Fibroblast of pulmonary artery (primary cell): ENCODE results near the gene CD99.
"Not testable (repeated sequence)": the region's sequence is repeated elsewhere in the genome, so short reads cannot be mapped to it uniquely, and the experiment has no call there.

Experiments used
- DNase-seq: peaks from one replicate; pipeline ENCODE4 v3.0.0-alpha.2; 2010; ENCODE audit warnings: low read depth
- H3K4me3 ChIP-seq: replicated peaks from 2 replicates; pipeline ENCODE4 v1.5.1; 2011; ENCODE audit warnings: low read depth, mild to moderate bottlenecking, control low read depth, low read length, moderate library complexity
- TF ChIP-seq, protein P1 (sequence below): IDR thresholded peaks from 2 replicates; pipeline ENCODE4 v1.5.1; 2011; ENCODE audit warnings: mild to moderate bottlenecking, control low read depth, low read length, inconsistent platforms; ENCODE audit errors: missing control alignments

CD99 gene

DNA sequence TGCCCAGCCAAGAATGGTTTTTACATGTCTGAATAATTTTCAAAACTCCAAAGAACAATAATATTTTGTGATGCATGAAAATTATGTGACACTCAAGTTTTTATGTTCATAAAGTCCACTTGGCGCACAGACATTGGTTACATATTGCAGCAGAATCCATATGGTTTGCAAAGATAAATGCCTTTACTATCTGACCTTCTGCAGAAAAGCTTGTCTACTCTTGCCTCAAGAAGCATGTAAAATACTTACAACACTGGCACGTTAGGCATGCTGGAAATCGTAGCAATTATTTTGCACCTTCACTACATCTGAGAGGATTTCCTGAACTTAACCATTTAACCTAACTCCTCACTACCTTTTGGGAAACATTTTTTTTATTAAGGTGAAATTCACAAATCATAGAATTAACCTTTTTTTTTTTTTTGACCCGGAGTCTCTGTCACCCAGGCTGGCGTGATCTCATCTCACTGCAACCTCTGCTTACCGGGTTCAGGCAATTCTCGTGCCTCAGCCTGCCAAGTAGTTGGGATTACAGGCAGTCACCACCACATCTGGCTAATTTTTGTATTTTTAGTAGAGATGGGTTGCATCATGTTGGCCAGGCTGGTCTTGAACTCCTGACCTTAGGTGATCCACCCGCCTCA lies 57.2 kb downstream of the CD99 start:
- no peak for DNase-seq
- TF ChIP-seq, protein P1, sequence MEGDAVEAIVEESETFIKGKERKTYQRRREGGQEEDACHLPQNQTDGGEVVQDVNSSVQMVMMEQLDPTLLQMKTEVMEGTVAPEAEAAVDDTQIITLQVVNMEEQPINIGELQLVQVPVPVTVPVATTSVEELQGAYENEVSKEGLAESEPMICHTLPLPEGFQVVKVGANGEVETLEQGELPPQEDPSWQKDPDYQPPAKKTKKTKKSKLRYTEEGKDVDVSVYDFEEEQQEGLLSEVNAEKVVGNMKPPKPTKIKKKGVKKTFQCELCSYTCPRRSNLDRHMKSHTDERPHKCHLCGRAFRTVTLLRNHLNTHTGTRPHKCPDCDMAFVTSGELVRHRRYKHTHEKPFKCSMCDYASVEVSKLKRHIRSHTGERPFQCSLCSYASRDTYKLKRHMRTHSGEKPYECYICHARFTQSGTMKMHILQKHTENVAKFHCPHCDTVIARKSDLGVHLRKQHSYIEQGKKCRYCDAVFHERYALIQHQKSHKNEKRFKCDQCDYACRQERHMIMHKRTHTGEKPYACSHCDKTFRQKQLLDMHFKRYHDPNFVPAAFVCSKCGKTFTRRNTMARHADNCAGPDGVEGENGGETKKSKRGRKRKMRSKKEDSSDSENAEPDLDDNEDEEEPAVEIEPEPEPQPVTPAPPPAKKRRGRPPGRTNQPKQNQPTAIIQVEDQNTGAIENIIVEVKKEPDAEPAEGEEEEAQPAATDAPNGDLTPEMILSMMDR = no peak
- no peak overlapping the region for H3K4me3 ChIP-seq

DNA sequence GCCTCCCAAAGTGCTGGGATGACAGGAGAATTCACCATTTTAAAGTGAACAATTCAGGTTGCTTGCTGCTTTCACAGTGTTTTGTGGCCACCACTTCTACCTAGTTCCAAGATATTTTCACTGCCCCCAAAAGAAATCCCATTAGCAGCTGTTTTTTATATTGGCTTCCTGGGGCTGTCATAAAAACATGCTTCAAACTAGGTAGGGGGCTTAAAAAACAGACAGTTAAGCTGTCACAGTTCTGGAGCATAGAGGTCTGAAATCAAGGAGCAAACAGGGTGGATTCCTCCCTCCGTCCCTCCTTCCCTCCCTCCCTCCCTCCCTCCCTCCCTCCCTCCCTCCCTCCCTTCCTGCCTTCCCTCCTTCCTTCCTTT lies 57.7 kb downstream of the CD99 start:
- H3K4me3 ChIP-seq = no peak overlapping the region
- DNase-seq = no peak
- TF ChIP-seq, protein P1 = no peak

DNA sequence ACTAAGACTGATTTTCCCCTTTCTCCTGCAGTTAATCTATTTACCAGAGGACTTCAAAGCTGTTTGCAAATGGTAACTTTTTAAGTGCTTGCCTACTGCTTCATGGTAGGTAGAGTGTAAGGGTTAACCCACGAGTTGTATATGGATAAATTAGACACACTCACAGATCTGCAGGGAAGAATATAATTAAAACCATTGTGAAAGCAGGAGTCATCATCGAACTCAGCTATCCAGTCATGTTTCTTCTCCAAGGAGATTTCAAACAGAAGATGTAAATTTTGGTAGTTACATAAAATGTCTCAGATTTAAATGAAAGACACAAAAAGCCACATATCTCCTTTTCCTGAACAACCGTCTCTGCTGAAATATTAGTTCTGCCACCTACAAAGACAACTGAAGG lies 60.2 kb downstream of the CD99 start:
- H3K4me3 ChIP-seq = no peak overlapping the region
- TF ChIP-seq, protein P1 = no peak
- DNase-seq = no peak

DNA sequence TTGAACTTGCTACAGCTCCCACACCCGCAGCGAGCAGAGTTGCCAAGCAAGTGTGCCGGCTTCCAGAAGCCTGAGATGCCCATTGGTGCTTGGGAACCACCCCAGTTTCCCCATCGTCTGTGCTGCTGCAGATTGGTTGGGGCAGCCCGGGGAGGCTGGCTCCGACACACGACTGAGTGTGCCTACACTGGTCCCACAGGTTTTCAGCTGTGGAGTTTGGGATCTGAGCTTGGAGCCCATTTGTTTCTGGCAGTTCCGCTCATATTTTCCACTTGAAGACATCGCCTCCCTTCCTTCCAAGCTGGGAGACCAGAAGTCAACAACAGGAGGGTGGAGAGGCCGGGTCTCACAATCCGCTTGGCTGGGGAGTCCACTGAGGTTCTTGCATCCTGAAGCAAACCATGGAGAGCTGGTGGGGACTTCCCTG lies 60.8 kb downstream of the CD99 start, which contains the start of gene XG:
Gene XG, plus strand, starts transcription at position 167 of the 427 bp plus-strand sequence. Its CDS starts 235 bp downstream, at position 402.
- H3K4me3 ChIP-seq = not testable (repeated sequence)

DNA sequence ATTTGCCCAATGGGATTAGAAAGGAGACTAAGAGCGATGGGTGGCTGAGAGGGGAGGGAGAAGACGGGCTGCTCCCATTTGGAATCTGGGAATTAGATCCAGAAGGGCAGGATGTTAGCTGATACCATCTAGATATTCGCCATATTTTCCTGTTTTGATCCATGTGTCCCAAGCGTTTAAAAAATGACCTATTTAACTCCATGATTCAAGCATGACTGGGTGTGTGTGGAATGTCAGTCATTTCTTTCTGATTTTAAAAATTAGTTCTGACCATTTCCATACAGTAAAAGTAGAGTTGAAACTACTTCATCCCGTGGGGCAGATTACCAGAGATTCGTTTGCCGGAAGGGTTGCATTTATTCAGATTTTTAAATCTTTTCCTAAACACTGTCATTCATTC lies 61.3 kb downstream of the CD99 start:
- H3K4me3 ChIP-seq, DNase-seq: not testable (repeated sequence)

More for the DNA sequence above, 60.8 kb downstream of the CD99 start, which contains the start of gene XG:
- DNase-seq = not testable (repeated sequence)

DNA sequence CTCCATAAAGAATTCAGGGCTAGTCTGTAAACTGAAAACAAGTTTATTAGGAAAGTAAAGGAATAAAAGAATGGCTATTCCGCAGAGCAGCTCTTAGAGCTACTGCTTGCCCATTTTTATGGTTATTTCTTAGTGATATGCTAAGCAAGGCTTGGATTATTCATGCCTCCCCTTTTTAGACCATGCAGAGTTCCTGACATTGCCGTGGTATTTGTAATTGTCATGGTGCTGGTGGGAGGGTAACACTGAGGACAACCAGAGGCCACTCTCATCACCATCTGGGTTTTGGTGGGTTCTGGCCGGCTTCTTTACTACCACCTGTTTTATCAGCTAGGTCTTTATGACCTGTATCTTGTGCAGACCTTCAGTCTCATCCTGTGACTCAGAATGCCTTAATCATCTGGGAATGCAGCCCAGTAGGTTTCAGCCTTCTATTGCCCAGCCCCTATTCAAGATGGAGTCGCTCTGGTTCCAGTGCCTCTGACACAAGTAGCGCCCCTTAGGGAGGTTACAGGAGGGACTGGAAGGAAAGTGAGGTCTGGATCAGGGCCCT lies 64.1 kb downstream of the CD99 start:
- not testable (repeated sequence) for H3K4me3 ChIP-seq, DNase-seq

DNA sequence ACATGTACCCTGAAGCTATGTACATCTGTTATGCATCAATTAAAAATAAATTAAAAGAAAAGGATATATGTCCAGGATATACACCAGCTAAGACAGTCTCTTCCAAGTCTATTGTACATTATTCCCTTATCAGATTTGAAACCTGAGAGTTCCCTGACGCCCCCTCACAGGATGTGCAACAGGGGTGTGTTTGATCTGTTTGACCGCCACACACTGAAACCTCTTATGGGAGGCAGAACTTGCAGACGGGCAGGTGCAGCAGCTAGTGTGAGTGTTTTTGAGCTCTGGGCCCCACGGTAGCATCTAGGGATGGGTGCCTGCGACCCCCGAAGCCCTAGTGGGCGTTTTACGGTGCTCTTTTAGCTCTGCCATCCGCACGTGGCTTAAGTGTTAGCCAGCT lies 65.5 kb downstream of the CD99 start:
- H3K4me3 ChIP-seq = no peak overlapping the region
- TF ChIP-seq, protein P1 = no peak
- no peak for DNase-seq

DNA sequence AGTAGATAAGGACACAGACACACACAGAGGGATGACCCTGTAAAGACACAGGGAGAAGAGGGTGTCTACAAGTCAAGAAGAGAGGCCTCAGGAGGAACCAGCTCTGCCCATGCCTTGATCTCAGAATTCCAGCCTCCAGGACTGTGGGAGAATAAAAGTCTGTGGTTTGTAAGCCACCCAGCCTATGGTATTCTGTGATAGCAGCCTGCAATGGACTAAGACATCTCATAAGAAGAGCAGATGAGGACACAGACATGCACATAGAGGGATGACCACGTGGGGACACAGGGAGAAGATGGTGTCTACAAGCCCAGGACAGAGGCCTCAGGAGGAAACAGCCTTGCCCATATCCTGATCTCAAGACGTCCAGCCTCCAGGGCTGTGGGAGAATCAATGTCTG lies 70.2 kb downstream of the CD99 start:
- TF ChIP-seq, protein P1 = no peak
- no peak for DNase-seq
- no peak overlapping the region for H3K4me3 ChIP-seq

DNA sequence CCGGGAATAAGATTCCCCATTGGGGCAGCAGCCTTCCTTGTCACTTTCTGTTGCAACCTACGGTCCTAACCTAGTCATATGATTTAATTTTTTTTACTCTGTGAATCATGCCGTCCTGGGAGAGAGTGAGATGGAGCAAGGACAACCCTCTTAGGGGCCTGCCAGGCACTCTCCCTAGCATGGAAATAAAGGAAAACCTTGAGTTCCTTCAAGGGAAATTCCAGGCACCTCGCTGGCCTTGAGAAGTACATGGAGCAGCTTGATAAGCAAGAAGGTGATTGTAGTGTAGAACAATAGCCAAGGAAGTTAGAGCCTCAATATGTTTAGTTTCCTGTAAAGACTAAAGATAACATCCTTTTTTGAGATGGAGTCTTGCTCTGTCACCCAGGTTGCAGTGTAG lies 71.6 kb downstream of the CD99 start:
- H3K4me3 ChIP-seq = not testable (repeated sequence)
- DNase-seq = peak; percentile 65

DNA sequence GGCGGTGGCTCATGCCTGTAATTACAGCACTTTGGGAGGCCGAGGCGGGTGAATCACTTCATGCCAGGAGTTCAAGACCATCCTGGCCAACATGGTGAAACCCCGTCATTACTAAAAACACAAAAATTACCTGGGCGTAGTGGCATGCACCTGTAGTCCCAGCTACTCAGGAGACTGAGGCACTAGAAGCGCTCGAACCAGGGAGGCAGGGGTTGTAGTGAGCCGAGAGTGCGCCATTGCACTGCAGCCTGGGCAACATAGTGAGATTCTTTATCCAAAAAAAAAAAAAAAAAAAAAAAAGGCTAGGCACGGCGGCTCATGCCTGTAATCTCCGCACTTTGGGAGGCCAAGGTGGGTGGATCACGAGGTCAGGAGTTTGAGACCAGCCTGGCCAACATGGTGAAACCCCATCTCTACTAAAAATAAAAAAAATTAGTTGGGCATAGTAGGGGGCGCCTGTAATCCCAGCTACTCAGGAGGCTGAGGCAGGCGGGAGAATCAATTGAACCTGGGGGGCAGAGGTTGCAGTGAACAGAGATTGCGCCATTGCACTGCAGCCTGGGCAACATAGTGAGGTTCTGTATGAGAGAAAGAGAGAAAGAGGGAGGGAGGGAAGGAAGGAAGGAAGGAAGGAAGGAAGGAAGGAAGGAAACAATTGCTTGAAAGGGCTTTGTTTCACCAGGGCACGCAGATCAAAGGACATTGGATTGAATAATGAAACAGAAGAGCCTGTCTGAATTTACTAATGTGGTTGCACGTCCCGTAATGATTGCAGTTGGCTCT lies 73.9 kb downstream of the CD99 start:
- DNase-seq, H3K4me3 ChIP-seq: not testable (repeated sequence)
